NCI-H2227 (cell line): Measurements from ENCODE around the gene CYRIA.

Experiments
- DNase-seq: peaks from one replicate; lab custom pipeline; 2025; ENCODE audit not compliant: unreplicated experiment; lab: John Stamatoyannopoulos, UW

The CYRIA gene

GRCh38 chr2:16652296-16653082 lies 13.1 kb downstream of the CYRIA start:
- DNase-seq, result no peak

GRCh38 chr2:16650287-16651249 lies 15.1 kb downstream of the CYRIA start:
- peak; percentile 50 for DNase-seq

- no peak for DNase-seq
Measured at GRCh38 chr2:16649353-16650286, 16.0 kb downstream of the CYRIA start.

GRCh38 chr2:16647992-16648617 lies 17.5 kb downstream of the CYRIA start:
- no peak for DNase-seq

- DNase-seq, result no peak
Measured at GRCh38 chr2:16645775-16646559, 19.7 kb downstream of the CYRIA start.

- no peak for DNase-seq
Measured at GRCh38 chr2:16645088-16645487, 20.5 kb downstream of the CYRIA start.

GRCh38 chr2:16644221-16644925 lies 21.3 kb downstream of the CYRIA start:
- DNase-seq, result no peak

- DNase-seq, result no peak
Measured at GRCh38 chr2:16643099-16643498, 22.5 kb downstream of the CYRIA start.

GRCh38 chr2:16642088-16642487 lies 23.5 kb downstream of the CYRIA start:
- DNase-seq, result no peak

- no peak for DNase-seq
Measured at GRCh38 chr2:16641509-16641908, 24.1 kb downstream of the CYRIA start.

- DNase-seq, result peak; percentile 17
Measured at GRCh38 chr2:16640867-16641266, 24.8 kb downstream of the CYRIA start.

GRCh38 chr2:16640001-16640700 lies 25.5 kb downstream of the CYRIA start:
- peak; percentile 46 for DNase-seq

GRCh38 chr2:16639431-16639830 lies 26.2 kb downstream of the CYRIA start:
- no peak for DNase-seq

- DNase-seq, result peak; percentile 32
Measured at GRCh38 chr2:16638946-16639345, 26.7 kb downstream of the CYRIA start.

GRCh38 chr2:16637304-16637703 lies 28.3 kb downstream of the CYRIA start:
- no peak for DNase-seq

GRCh38 chr2:16635791-16636699 lies 29.6 kb downstream of the CYRIA start:
- DNase-seq, result peak; percentile 53
